GM21423 (cell line): ENCODE data around the gene SLC38A1.
"Not testable (repeated sequence)": the region's sequence is repeated elsewhere in the genome, so short reads cannot be mapped to it uniquely, and the experiment has no call there.

Experiments used
- ATAC-seq: cut with Tn5 transposase; IDR thresholded peaks from one replicate; pipeline ENCODE4 v1.9.1; 2021; ENCODE audit warnings: mild to moderate bottlenecking, moderate library complexity; ENCODE audit not compliant: unreplicated experiment

SLC38A1 gene

DNA sequence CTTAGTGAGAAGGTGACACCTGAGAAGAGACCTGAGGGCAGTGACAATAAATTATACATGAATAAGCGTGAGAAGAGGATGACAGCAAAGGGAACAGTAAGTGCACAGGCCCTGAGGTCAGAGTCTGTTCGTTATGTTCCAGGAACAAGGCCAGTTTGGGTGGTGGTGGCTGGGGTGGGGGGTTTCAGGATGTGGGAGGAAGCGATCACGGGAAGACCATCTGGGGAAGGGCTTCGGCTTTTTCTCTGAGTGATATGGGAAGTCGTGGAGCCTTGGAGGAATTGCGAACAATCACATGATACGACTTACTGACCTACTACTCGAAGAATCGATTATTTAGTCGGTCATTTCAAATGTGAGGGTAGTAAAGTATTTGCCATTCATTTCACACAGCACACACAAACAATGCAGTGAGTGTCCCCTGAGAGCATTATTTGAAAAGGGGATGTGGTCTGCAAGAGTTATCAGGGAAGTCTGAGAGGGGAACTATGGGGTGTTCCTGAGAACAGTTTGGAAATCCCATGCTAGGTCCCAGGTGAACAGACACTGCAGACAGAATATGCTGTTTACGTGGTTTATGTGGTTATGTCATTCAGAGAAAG lies 94.7 kb downstream of the SLC38A1 start:
- no peak for ATAC-seq

DNA sequence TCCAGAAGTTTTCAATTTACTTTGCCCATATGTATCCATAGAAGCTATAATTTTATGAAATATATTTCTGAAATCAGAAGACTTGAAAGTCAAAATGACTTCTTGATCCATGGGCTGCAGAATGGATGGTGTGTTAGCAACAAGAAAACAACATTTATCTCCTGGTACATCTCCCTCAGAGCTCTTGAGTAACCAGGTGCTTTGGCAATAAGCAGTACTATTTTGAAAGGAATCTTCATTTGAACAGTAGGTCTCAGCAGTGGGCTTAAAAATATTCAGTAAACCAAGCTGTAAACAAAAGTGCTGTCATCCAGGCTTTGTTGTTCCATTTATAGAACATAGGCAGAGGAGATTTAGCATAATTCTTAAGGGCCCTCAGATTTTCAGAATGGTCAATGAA lies 100.4 kb downstream of the SLC38A1 start:
- ATAC-seq: no peak

DNA sequence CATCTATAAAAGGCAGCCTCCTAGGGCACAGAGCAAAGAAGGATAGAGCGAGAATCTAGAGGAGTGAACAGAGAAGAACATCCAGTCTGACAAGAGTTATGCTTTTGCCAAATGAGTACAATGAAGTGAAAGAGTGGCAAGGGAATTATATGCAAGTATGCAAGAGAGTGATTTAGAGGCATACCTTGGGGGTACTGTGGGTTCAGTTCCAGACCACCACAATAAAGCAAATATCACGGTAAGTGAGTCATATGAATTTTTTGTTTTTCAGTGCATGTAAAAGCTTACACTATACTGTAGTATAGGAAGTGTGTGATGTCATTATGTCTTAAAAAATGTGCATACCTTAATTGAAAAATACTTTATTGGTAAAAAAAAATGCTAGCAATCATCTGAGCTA lies 101.4 kb downstream of the SLC38A1 start:
- ATAC-seq: no peak

DNA sequence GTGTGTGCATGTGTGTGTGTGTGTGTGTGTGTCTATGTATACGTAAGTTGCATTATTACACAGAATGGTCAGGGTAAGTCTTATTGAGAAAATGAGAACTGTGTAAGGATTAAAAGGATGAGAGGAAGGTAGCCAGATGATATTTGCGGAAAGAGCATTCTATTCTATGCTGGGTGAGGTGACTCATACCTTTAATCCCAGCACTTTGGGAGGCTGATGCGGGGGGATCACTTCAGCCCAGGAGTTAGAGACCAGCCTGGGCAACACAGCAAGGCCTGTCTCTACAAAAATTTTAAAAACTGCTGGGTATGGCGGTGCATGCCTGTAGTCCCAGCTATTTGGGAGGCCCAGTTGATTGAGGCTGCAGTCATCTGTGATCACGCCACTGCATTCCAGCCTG lies 103.7 kb downstream of the SLC38A1 start:
- no peak for ATAC-seq

DNA sequence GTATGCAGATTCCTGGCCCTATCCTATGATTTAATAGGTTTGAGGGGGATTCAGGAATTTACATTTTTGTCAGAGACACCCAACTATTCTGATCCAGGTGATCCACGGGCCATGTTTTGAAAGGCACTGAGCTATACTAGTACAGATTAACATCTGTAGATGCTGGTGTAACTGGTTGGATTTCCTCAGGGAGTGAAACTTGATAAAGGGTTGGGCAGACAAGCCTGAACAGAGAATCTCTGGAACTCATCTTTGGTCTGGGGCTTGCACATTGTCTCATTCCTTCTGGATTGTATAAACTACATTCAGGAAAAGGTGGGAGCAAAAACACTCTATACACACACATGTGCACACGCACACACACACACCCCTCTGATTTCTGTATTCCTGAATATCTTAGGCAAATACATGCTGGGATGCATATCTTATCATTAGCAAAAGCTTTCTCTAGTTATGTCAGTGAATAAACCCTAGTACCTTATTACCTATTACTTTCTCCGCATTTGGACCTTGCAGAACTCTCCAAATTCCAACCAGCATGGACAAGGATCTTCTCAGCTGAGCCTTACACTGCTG lies 104.6 kb downstream of the SLC38A1 start:
- ATAC-seq: no peak

DNA sequence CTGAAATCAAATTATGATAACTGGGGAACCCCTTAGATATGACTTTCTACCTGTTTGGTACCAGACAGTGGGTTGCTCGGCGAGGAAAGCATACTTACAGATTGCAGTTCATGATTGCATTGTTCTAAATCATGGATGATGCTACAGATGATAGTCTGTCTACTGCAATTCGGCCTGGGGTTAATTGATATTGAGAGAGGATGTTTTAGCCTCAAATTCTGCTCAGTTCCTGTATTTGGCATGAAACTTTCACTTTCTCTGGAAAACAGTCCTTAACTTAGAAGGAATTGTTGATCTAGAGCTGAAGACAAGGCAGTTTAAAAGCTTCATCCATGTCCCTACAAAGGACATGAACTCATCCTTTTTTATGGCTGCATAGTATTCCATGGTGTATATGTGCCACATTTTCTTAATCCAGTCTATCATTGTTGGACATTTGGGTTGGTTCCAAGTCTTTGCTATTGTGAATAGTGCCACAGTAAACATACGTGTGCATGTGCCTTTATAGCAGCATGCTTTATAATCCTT lies 106.2 kb downstream of the SLC38A1 start:
- not testable (repeated sequence) for ATAC-seq

DNA sequence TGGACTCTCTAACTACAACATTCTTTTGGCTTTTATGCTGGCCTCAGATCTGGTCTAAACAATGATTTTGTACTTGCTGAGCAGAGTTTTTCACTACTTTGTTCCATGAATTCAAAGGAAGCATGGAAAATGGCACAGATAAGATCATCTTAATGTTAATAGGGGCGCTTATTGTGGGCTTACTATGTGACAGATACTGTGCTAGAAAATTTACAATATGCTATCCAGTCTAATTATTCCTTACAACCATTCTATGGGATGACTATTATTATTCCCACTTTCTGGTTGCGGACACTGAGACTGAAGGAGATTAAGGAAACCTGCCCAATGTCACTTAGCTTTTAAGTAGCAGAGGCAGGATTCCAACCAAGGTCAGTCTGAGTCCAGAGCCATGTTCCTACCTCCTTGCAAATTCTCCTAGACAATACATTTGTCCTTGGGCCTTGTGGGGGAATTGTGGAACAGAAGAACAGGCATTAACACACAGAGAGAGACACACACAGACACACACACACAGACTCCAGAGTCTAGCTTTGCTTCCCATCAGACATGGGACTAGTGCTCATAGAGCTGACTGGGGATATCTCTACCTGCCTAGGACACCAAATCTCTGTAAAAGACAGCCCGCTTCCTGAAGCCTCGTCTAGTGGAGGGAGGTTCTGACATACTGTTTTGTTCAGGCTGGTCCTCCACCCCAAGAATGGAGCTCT lies 107.7 kb downstream of the SLC38A1 start:
- ATAC-seq: no peak

DNA sequence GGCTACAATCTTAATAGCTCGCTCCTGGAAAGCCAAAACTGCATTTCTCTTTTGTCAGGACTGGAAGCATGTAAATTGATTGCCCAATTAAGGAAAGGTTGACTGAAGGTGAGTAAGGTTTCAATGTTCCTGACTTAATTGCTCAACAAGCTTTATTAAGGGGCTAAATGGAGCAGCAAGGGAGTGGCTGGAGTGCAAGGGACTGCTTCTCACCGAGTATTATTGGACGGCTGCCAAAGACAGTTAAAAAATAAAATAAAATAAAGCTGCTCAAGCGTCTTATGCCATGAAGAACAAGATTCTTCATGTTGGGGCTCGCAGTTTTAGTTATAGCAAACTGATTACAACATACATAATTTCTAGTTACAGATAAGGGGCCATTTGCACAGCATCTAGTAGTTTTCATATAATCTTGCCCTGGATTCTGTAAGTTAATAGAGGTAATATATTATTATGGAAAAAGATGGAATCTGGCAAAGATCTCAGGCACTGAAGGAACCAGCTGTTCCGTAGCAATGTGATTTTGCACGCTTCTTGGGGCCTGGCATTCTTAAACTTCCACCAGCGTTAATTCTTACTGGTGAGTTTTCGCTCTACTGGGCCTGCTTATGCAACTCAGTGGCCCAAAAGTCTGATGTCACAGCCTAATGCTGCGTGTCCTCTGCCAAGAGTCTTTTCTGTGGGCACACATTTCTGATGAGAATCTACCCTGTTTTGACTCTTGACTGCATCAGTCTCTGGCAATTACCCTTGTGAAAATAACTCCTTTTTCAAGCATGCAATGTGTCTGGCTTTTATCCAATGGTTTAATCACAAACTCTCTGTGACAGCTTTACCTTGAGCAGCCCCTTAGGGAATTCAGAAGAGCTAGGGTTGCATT lies 108.5 kb downstream of the SLC38A1 start:
- ATAC-seq: no peak

DNA sequence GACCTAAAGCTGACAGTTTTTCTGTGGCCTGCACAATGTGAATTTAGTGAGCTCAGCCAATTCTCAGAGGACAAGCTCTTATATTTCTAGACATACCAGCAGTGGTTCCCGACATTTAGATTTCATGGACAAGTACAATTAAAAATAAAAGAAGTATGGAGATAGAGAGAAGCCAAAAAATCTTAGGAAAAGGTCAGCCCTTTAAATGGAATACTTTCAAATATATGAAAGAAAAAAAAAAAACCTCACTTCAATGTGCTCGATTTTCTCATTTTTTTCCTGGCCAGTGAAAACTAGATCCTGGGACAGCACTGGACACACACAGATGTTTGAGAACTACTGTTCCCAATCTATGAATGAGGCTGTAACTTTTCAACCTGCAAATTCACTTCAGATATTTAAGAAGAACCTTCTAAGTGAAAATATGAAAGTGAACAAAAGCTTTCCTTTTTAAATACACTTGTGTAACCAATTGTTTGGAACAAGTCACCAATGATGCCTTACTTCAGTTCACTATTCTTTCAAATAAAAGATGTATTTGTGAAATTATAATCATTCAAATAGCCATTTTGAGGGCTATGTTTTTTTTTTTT lies 109.4 kb downstream of the SLC38A1 start:
- no peak for ATAC-seq

DNA sequence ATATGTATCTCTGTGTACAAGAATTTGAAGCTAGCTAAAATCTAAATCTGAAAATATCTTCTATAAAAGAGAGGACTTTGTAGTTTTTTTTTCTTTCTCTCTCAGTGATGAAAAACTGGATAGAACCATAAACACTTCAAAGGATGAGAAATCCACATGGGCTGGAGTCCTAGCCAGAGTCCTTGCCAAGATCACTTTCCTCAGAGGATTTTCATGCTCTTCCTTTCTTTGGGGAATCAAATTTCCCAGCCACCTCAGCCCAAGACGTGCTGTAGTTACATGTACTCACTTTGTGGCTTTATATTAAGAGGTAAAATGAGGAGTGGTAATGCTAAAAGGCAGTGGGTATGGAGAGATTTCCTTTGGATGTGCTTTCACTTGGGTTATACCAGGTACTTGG lies 110.3 kb downstream of the SLC38A1 start:
- ATAC-seq: no peak

DNA sequence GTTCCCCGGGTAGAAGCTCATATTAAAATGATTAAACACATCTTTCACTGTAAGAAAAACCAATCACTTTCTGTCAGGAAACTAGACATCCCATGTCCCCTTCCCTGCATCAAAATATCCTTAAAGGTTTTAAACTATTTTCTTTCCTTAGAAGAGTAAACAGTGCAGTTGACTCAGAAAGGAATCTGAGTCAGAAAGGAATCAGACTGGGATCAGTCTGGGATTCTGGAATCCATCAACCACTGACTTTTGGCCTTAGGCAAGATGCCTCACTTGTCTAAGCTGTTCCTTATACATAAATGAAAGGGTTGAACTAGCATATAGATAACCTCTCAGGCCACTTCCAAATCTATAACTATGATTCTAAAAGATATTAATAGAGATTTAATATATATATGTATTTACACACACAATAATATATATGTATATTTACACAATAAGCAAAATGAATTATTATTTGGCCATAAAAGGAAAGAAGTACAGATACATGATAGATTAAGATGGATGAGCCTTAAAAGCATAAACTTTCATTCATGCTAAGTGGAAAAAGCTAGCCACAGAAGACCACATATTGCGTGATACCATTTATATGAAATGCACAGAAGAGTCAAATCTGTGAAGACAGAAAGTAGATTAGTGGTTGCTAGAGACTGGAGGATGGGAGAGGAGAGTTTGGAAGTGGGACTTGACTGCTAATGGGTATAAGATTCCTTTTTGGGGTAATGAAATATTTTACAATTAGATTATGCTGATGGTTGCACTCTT lies 114.4 kb downstream of the SLC38A1 start:
- no peak for ATAC-seq

DNA sequence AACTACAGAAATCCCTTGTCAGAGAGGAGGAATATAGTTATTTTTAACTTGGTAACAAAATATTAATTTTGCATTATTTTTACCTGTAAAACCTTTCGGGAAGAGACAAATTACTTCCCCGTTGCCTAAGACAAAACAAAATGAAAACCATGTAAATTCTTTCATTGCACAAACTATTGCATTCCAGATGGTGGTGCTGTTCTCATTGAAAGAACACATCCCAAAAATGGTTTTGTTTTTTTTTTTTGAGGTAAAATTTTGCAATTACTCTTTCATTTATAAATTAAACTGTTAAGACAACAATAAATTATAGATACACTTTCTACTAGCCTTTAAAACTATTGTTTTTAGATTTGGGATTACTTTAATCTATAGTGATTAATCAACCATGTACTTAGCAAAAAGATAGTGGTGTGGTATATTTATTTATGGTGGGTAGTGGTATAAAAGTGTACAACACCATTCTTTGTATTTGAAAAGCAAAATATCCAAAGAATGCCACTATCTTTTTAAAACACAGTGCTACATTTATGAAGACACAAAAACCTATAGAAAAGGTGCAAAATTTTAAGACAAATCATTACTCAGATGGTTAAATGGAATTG lies 115.5 kb downstream of the SLC38A1 start:
- no peak for ATAC-seq

DNA sequence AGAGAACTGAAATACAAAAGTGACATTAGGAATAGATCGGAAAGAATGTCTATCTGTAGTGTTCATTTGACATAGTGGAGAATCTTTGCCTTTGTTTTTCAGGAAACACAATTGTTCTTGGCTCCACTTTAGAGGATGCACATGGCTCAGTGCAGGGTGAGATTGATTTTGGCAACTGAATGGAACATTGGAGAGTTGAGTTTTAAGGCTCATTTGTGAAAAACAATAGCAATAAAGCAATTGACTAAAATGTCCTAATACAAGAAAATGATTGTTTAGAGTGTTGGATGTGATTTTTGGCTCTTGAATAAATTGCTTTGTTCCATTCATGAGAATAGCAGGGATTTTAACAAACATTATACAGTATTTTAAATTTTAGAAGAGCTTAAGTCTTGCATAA lies 116.4 kb downstream of the SLC38A1 start:
- no peak for ATAC-seq

DNA sequence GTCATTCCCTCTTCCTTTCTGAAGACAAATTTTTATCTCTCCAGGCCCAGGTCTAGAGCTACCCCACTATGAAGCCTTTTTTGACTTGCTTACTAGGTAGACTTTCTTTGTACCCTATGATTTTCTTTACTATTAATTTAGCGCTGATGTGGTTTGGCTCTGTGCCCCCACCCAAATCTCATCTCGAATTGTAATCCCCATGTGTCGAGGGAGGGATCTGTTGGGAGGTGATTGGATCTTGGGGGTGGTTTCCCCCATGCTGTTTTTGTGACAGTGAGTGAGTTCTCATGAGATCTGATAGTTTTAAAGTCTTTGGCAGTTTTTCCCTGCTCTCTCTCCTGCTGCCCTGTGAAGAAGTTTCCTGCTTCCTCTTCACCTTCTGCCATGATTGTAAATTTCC lies 118.1 kb downstream of the SLC38A1 start:
- no peak for ATAC-seq

DNA sequence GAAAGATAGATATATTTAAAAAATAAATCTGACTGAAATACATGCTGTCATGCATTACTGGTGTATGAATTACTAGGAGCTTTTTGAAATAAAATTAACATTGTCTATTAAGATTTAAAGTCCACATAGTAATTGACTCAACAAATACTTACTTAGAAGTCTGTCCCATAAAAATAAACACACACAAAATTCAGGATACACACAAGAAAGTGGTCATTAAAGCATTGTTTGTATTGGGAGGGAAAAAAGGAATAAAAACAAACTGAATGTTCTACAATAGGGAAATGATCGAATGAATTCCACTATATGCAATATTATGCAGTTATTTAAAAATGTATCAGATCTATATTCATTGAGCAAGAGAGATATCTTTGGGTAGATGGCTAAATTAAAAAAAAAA lies 118.9 kb downstream of the SLC38A1 start:
- no peak for ATAC-seq

DNA sequence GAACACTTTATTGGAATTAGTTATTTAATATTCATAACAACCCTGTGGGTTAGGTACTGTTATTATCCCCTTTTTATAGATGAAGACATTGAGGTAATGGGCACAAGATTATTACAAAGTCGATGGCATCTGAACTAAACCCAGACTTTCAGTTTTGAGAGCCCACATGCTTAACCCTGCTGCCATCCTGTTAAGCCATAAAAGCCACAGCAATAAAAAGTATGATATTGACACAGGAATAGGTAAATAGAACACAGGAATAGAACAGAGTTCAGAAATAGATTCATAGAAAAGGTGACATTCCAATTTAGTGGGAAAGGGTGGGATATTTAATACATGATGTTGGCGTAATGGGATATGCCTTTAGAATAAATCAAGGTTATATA lies 119.8 kb downstream of the SLC38A1 start:
- ATAC-seq: no peak

DNA sequence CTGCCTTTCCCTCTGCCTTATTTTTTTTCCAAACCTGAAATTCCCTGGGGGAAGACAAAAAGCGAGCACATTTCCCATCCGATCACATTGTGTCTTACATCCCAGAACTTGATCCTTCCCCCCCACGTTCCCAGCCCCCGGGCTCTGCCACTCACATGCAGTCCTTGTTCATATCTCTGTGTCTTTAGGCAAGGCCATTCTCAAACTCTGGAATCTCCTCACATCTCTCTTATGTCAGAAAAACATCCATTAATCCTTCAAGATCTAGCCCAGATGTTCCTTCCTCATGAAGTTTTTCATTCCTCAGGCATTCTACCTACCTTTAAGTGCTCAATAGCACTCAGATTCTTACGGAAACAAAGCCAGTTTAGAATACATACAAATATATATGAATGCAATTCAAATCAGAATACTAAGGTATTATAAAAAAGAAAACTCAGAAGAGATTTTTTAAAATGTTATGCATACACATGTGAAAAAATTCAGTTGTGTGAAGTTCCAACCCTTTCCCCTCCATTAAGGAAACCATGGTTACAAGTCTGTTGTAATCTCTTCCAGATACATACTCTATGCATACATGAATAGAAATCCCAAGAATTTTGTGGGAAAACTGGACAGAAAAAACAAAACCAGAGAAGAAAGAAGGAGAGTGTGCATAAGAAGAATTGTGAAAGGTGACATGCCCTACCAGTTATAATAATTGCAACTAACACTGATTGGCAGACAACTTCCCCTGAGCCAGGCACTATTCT lies 120.3 kb downstream of the SLC38A1 start:
- ATAC-seq: no peak

DNA sequence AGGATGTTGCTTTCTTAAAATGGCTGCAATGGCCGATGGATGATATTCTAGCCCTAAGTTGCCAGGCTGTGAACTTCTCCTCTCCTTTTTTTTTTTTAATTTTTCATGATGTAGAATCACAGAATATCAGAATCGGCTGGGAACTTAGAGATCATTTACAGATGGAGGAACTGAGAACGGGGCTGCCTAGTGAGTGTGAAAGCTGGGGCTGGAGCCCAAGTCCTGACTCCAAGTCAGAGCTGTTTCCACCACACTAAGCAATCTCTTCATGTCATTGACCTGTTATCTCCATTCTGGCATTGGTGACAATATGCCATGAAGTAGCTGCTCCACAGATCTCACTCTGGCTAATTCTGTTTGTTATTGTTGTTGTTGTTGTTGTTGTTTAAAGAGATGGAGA lies 121.7 kb downstream of the SLC38A1 start:
- peak; percentile 90 for ATAC-seq

DNA sequence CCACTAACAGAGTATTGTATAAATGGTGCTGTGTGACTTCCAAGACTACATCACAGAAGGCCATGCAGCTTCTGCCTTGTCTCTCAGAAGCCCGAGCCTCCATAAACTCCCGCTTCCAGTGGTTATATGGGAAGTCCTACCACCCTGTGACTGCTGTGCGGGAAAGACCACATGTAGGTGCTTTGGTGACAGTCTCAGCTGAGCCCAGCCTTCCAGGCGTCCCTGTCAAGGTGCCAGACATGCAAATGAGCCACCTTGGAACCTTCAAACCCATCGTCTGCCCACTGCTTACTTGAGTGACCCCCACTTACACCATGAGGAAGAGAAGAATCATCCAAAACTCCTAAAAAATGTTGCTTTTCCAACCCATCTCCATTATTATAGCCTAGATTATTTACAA lies 123.0 kb downstream of the SLC38A1 start:
- ATAC-seq: no peak
